ENCODE measurements around the gene FUT2.
"Not testable (repeated sequence)": the region's sequence is repeated elsewhere in the genome, so short reads cannot be mapped to it uniquely, and the experiment has no call there.

FUT2 gene

GRCh38 chr19:48695743-48696352 is at the start of gene FUT2:
TSS of gene FUT2 (plus strand) at chr19:48695971. CDS start at chr19:48702957, 6,986 bp downstream.
- DNase-seq (ENCODE audit: low read depth in 2 of 2): no peak

- DNase-seq (ENCODE audit: low read depth in 2 of 2): peak; percentile 77 to 87
Measured at GRCh38 chr19:48646001-48646721, 49.6 kb upstream of the FUT2 start, which contains the start of gene CA11. TSS of gene CA11 (minus strand) at chr19:48646187. CDS start at chr19:48645632, 555 bp downstream.

- no peak for DNase-seq (ENCODE audit: low read depth in 2 of 2)
Measured at GRCh38 chr19:48646722-48647216, 49.0 kb upstream of the FUT2 start.

- DNase-seq (ENCODE audit: low read depth in 2 of 2): no peak
Measured at GRCh38 chr19:48648134-48648533, 47.6 kb upstream of the FUT2 start.

- no peak for DNase-seq (ENCODE audit: low read depth in 2 of 2)
Measured at GRCh38 chr19:48650974-48651682, 44.6 kb upstream of the FUT2 start.

- DNase-seq (ENCODE audit: low read depth in 2 of 2): no peak
Measured at GRCh38 chr19:48651683-48652048, 44.1 kb upstream of the FUT2 start.

- no peak for DNase-seq (ENCODE audit: low read depth in 2 of 2)
Measured at GRCh38 chr19:48654299-48655059, 41.3 kb upstream of the FUT2 start.

- DNase-seq (ENCODE audit: low read depth in 2 of 2): no peak
Measured at GRCh38 chr19:48656840-48657474, 38.8 kb upstream of the FUT2 start.

- DNase-seq (ENCODE audit: low read depth in 2 of 2): not testable (repeated sequence)
Measured at GRCh38 chr19:48657828-48658227, 37.9 kb upstream of the FUT2 start.

GRCh38 chr19:48658483-48658882 is 37.3 kb upstream of the FUT2 start:
- DNase-seq (ENCODE audit: low read depth in 2 of 2): no peak

GRCh38 chr19:48659768-48660167 is 36.0 kb upstream of the FUT2 start:
- DNase-seq (ENCODE audit: low read depth in 2 of 2): no peak

- DNase-seq (ENCODE audit: low read depth in 2 of 2): peak; percentile 76 to 77
Measured at GRCh38 chr19:48660852-48661710, 34.7 kb upstream of the FUT2 start.

- DNase-seq (ENCODE audit: low read depth in 2 of 2): no peak
Measured at GRCh38 chr19:48661711-48662090, 34.1 kb upstream of the FUT2 start.

- no peak for DNase-seq (ENCODE audit: low read depth in 2 of 2)
Measured at GRCh38 chr19:48663667-48664066, 32.1 kb upstream of the FUT2 start.

GRCh38 chr19:48664476-48664875 is 31.3 kb upstream of the FUT2 start:
- no peak for DNase-seq (ENCODE audit: low read depth in 2 of 2)

- no peak for DNase-seq (ENCODE audit: low read depth in 2 of 2)
Measured at GRCh38 chr19:48665786-48666185, 30.0 kb upstream of the FUT2 start.

- no peak for DNase-seq (ENCODE audit: low read depth in 2 of 2)
Measured at GRCh38 chr19:48668332-48668731, 27.4 kb upstream of the FUT2 start.

GRCh38 chr19:48668761-48669160 is 27.0 kb upstream of the FUT2 start:
- no peak for DNase-seq (ENCODE audit: low read depth in 2 of 2)

GRCh38 chr19:48669903-48670668 is 25.7 kb upstream of the FUT2 start:
- DNase-seq (ENCODE audit: low read depth in 2 of 2): no peak
